Lower lobe of right lung (tissue), 2 donors: ENCODE data around the gene TNFRSF12A. TPM values are rescaled to one million over a fixed set of nuclear protein-coding genes. Genes with fewer than 3 reads are reported as not detected.

ENCODE experiments used
- ATAC-seq, 2 donors: fragments of 200-7000 bp; cut with Tn5 transposase; one replicate each; pipeline ENCODE4 v1.9.1; 2020 to 2022; ENCODE audit warnings: mild to moderate bottlenecking in 2 of 2, moderate library complexity in 2 of 2
- DNase-seq: peaks from one replicate; pipeline ENCODE4 v3.0.0-alpha.2; 2020
- H3K27ac ChIP-seq: fragments of 200-600 bp; one replicate; pipeline ENCODE4 v1.8.0; 2022
- H3K27me3 ChIP-seq: fragments of 200-600 bp; one replicate; pipeline ENCODE4 v1.8.0; 2022; ENCODE audit warnings: low read depth
- H3K36me3 ChIP-seq: fragments of 200-600 bp; one replicate; pipeline ENCODE4 v1.8.0; 2022; ENCODE audit warnings: mild to moderate bottlenecking
- H3K4me1 ChIP-seq: fragments of 200-600 bp; one replicate; pipeline ENCODE4 v1.8.0; 2022
- H3K4me3 ChIP-seq: fragments of 200-600 bp; one replicate; pipeline ENCODE4 v1.8.0; 2022; ENCODE audit warnings: mild to moderate bottlenecking
- H3K9me3 ChIP-seq: fragments of 200-600 bp; one replicate; pipeline ENCODE4 v1.8.0; 2022
- CTCF ChIP-seq: fragments of 200-600 bp; IDR thresholded peaks from one replicate; pipeline ENCODE4 v1.8.0; 2022; ENCODE audit warnings: antibody characterized with exemption, mild to moderate bottlenecking
- intact Hi-C: fragments of 100-400 bp; cut with DNase I; formaldehyde crosslinking; loops from one replicate; pipeline ENCODE4 v1.11.0; 2022
- total RNA-seq: library from RNA; stranded (reverse); fragmentation: NEBNext Ultra II Directional; extraction: Animal tissue kit (Norgen Biotek cat#: 25700); gene quantifications from one replicate; pipeline ENCODE4 v1.2.1, GENCODE V29; 2021
- donor health status: DM: no; HTN: yes; CAD: no; lungs with severe emphysema.

TNFRSF12A gene
- total RNA-seq, 1 donor from 2014 or later = 28.8 TPM

DNA sequence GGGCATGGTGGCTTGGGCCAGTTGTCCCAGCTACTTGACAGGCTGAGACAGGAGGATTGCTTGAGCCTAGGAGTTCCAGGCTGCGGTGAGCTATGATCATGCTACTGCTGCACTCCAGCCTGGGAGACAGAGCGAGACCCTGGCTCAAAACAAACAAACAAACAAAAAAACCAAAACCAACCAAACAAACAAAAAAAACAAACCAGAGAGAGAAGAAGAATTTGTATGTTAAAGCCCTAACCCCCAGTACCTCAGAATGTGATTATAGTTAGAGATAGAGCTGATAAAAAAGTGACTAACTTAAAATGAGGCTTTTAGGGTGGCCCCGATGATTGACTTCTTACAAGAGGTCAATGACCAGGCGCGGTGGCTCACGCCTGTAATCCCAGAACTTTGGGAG, 24.5 kb downstream of the TNFRSF12A start:
- DNase-seq (no peak), ATAC-seq (no peak)
- Histone ChIP-seq H3K36me3 (no peaks in the 10 kb centered on the region), H3K9me3 (no peaks in the 10 kb centered on the region), H3K27me3 (peaks cover 84% of the 10 kb centered on the region), H3K27ac (no peak overlapping the region), H3K4me3 (no peak overlapping the region), H3K4me1 (peaks cover 21% of the 10 kb centered on the region)
- intact Hi-C loops = no loop called here
- no peak for TF ChIP-seq CTCF

- H3K36me3 ChIP-seq = no peaks in the 10 kb centered on the region
- intact Hi-C loops = no loop called here
- DNase-seq = no peak
- no peak for TF ChIP-seq CTCF
- peak within 1 kb of the TSS; percentile 65 for H3K27ac ChIP-seq
- H3K4me1 ChIP-seq = peaks cover 21% of the 10 kb centered on the region
- no peaks in the 10 kb centered on the region for H3K9me3 ChIP-seq
- peak within 1 kb of the TSS; percentile 52 for H3K4me3 ChIP-seq
- ATAC-seq = peak; percentile 55 to 73
- H3K27me3 ChIP-seq = peaks cover 80% of the 10 kb centered on the region
These were observed 25.8 kb downstream of the TNFRSF12A start, which contains the start of gene MMP25 for GRCh38 chr16:3045758-3046640. MMP25 (plus strand) TSS chr16:3046561; CDS start chr16:3046918, 357 bp downstream.

DNA sequence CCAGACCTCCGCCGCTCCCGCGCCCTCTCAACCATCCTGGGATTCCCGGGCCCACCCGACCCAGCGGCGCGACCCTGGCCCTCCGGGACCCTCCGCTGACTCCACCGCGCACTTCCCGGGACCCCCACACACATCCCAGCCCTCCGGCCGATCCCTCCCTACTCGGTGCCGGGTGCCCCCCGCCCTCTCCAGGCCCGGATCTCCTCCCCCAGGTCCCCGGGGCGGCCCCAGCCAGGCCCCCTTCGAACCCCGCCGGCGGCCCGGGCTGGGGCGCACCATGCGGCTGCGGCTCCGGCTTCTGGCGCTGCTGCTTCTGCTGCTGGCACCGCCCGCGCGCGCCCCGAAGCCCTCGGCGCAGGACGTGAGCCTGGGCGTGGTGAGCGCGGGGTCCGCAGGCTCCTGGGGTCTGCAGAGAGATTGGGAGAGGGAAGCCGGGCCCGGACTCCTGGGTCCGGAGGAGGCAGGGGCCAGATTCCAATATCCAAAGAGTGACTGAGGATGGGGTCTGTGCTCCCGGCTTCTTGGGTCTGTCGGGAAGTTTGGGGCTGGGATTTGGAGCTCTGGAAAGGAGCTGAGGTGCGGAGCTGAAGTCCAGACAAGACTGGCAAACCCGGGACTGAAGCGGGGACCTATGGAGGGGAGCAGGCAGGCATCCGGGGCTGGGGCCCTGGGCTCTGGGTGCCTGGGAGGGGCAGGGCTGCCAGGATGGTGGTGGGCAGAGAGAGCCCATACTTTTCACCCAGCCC, 26.6 kb downstream of the TNFRSF12A start:
- Histone ChIP-seq H3K27ac (peak overlapping the region; percentile 65), H3K4me3 (peak overlapping the region; percentile 52), H3K9me3 (no peaks in the 10 kb centered on the region), H3K36me3 (no peaks in the 10 kb centered on the region), H3K27me3 (peaks cover 74% of the 10 kb centered on the region), H3K4me1 (peaks cover 21% of the 10 kb centered on the region)
- ATAC-seq (peak; percentile 5 to 12), DNase-seq (no peak)
- intact Hi-C loops = no loop called here
- no peak for TF ChIP-seq CTCF

GRCh38 chr16:3047387-3047720, 27.2 kb downstream of the TNFRSF12A start:
- Histone ChIP-seq H3K27ac (peak overlapping the region; percentile 65), H3K36me3 (no peaks in the 10 kb centered on the region), H3K4me1 (peaks cover 21% of the 10 kb centered on the region), H3K27me3 (peaks cover 73% of the 10 kb centered on the region), H3K9me3 (no peaks in the 10 kb centered on the region), H3K4me3 (peak overlapping the region; percentile 52)
- intact Hi-C loops = no loop called here
- peak in 1 of 2 donors; percentile 11 for ATAC-seq
- DNase-seq = no peak
- TF ChIP-seq CTCF = no peak

- no peaks in the 10 kb centered on the region for H3K9me3 ChIP-seq
- DNase-seq = no peak
- peaks cover 49% of the 10 kb centered on the region for H3K27me3 ChIP-seq
- no peaks in the 10 kb centered on the region for H3K36me3 ChIP-seq
- no peak overlapping the region for H3K4me3 ChIP-seq
- peaks cover 21% of the 10 kb centered on the region for H3K4me1 ChIP-seq
- intact Hi-C loops = no loop called here
- ATAC-seq = no peak
- H3K27ac ChIP-seq = peak overlapping the region; percentile 24
- TF ChIP-seq CTCF = no peak
These were observed 29.8 kb downstream of the TNFRSF12A start for GRCh38 chr16:3049921-3050481.
